H9 (cell line): ENCODE results near the gene HNF1A. TPM values are rescaled to one million over a fixed set of nuclear protein-coding genes. Genes with fewer than 3 reads are reported as not detected.

Experiments
- DNase-seq: peaks from one replicate; pipeline ENCODE4 v3.0.0-alpha.2; 2017
- H2AFZ ChIP-seq: one replicate; pipeline ENCODE4 v1.6.1; 2013; ENCODE audit warnings: mild to moderate bottlenecking, low read length, control low read depth, moderate library complexity
- H2AK5ac ChIP-seq: 2 replicates; pipeline ENCODE4 v1.6.1; 2013; ENCODE audit warnings: low read length, control low read depth, mixed read lengths; ENCODE audit not compliant: insufficient read length
- H2BK120ac ChIP-seq: one replicate; pipeline ENCODE4 v1.6.1; 2013; ENCODE audit warnings: low read depth, mild to moderate bottlenecking, low read length, control low read depth, inconsistent platforms; ENCODE audit not compliant: poor library complexity, severe bottlenecking
- H2BK12ac ChIP-seq: 2 replicates; pipeline ENCODE4 v1.6.1; 2013; ENCODE audit warnings: low read length, control low read depth, mixed read lengths, low read depth; ENCODE audit not compliant: insufficient read length
- H2BK15ac ChIP-seq: 2 replicates; pipeline ENCODE4 v1.6.1; 2013; ENCODE audit warnings: low read depth, low read length, control low read depth
- H2BK20ac ChIP-seq: one replicate; pipeline ENCODE4 v1.6.1; 2013; ENCODE audit warnings: low read depth, mild to moderate bottlenecking, low read length, control low read depth, inconsistent platforms; ENCODE audit not compliant: poor library complexity, severe bottlenecking
- H2BK5ac ChIP-seq: 2 replicates; pipeline ENCODE4 v1.6.1; 2013; ENCODE audit warnings: low read length, control low read depth, mixed read lengths; ENCODE audit not compliant: insufficient read length
- H3K14ac ChIP-seq: 2 replicates; pipeline ENCODE4 v1.6.1; 2013; ENCODE audit warnings: low read length, control low read depth; ENCODE audit not compliant: insufficient read depth
- H3K18ac ChIP-seq: 2 replicates; pipeline ENCODE4 v1.6.1; 2013; ENCODE audit warnings: low read depth, mild to moderate bottlenecking, mixed read lengths, low read length, control low read depth; ENCODE audit not compliant: insufficient read length
- H3K23ac ChIP-seq: 2 replicates; pipeline ENCODE4 v1.6.1; 2013; ENCODE audit warnings: low read length, control low read depth, mixed read lengths, low read depth; ENCODE audit not compliant: insufficient read length
- H3K23me2 ChIP-seq: 2 replicates; pipeline ENCODE4 v1.6.1; 2013; ENCODE audit warnings: low read depth, mild to moderate bottlenecking, mixed read lengths, low read length, control low read depth; ENCODE audit not compliant: insufficient read length, poor library complexity, severe bottlenecking
- H3K27ac ChIP-seq: 2 replicates; pipeline ENCODE4 v1.5.1; 2013; ENCODE audit warnings: low read length, control low read depth, mixed read lengths, low read depth; ENCODE audit not compliant: insufficient read length
- H3K27me3 ChIP-seq: 2 replicates; pipeline ENCODE4 v1.6.1; 2013; ENCODE audit warnings: low read length, control low read depth, inconsistent platforms; ENCODE audit not compliant: insufficient read depth
- H3K4ac ChIP-seq: 2 replicates; pipeline ENCODE4 v1.6.1; 2013; ENCODE audit warnings: low read depth, mild to moderate bottlenecking, control low read depth, inconsistent platforms, low read length, moderate library complexity
- H3K4me1 ChIP-seq: 2 replicates; pipeline ENCODE4 v1.6.1; 2013; ENCODE audit warnings: low read length, control low read depth, inconsistent platforms; ENCODE audit not compliant: insufficient read depth
- H3K4me2 ChIP-seq: 2 replicates; pipeline ENCODE4 v1.6.1; 2013; ENCODE audit warnings: low read length, control low read depth, mixed read lengths; ENCODE audit not compliant: insufficient read length, insufficient read depth
- H3K56ac ChIP-seq: 2 replicates; pipeline ENCODE4 v1.6.1; 2013; ENCODE audit warnings: low read depth, mild to moderate bottlenecking, mixed read lengths, low read length, control low read depth; ENCODE audit not compliant: insufficient read length
- H3K79me1 ChIP-seq: 2 replicates; pipeline ENCODE4 v1.6.1; 2013; ENCODE audit warnings: low read depth, mild to moderate bottlenecking, moderate library complexity, low read length, control low read depth, inconsistent platforms; ENCODE audit not compliant: insufficient read depth, poor library complexity, severe bottlenecking
- H3K79me2 ChIP-seq: 2 replicates; pipeline ENCODE4 v1.6.1; 2013; ENCODE audit warnings: low read length, control low read depth, inconsistent platforms; ENCODE audit not compliant: insufficient read depth
- H3K9ac ChIP-seq: 2 replicates; pipeline ENCODE4 v1.6.1; 2013; ENCODE audit warnings: low read length, control low read depth, mixed read lengths; ENCODE audit not compliant: insufficient read length; ENCODE audit errors: extremely low read depth
- H3K9me3 ChIP-seq: one replicate; pipeline ENCODE4 v1.6.1; 2013; ENCODE audit warnings: low read depth, low read length, inconsistent platforms; ENCODE audit not compliant: control insufficient read depth
- H3T11ph ChIP-seq: one replicate; pipeline ENCODE4 v1.6.1; 2013; ENCODE audit warnings: mild to moderate bottlenecking, low read length, control low read depth, inconsistent platforms
- H4K20me1 ChIP-seq: one replicate; pipeline ENCODE4 v1.6.1; 2013; ENCODE audit not compliant: control insufficient read depth, insufficient read length, insufficient read depth
- H4K5ac ChIP-seq: 2 replicates; pipeline ENCODE4 v1.6.1; 2013; ENCODE audit warnings: low read depth, mild to moderate bottlenecking, mixed read lengths, low read length, control low read depth; ENCODE audit not compliant: insufficient read length
- H4K8ac ChIP-seq: replicated peaks from 2 replicates; pipeline ENCODE4 v1.6.1; 2013; ENCODE audit warnings: low read length, control low read depth, mixed read lengths, low read depth; ENCODE audit not compliant: insufficient read length
- H4K91ac ChIP-seq: 2 replicates; pipeline ENCODE4 v1.6.1; 2013; ENCODE audit warnings: low read depth, mild to moderate bottlenecking, moderate library complexity, mixed read lengths, low read length, control low read depth; ENCODE audit not compliant: insufficient read length
- H3K27ac Mint-ChIP-seq, 3 experiments: 2 replicates in 2 of 3; 3 replicates in 1 of 3; pipeline ENCODE4 v1.8.0; 2020 to 2021; ENCODE audit warnings: mixed read lengths in 3 of 3, mild to moderate bottlenecking in 1 of 3, moderate library complexity in 1 of 3
- H3K27me3 Mint-ChIP-seq: 2 replicates; pipeline ENCODE4 v1.8.0; 2021; ENCODE audit warnings: low read depth, mild to moderate bottlenecking, moderate library complexity, mixed read lengths
- H3K36me3 Mint-ChIP-seq, 3 experiments: 2 replicates in 2 of 3; 3 replicates in 1 of 3; pipeline ENCODE4 v1.8.0; 2020 to 2021; ENCODE audit warnings: low read depth in 3 of 3, mixed read lengths in 3 of 3; ENCODE audit not compliant: insufficient read depth in 1 of 3
- H3K4me1 Mint-ChIP-seq, 2 experiments: 2 replicates each; pipeline ENCODE4 v1.8.0; 2020; ENCODE audit warnings: mixed read lengths in 2 of 2
- H3K4me3 Mint-ChIP-seq, 2 experiments: 2 replicates in 1 of 2; 3 replicates in 1 of 2; pipeline ENCODE4 v1.8.0; 2020 to 2021; ENCODE audit warnings: mild to moderate bottlenecking in 2 of 2, mixed read lengths in 2 of 2, moderate library complexity in 1 of 2
- H3K9me3 Mint-ChIP-seq, 2 experiments: 2 replicates in 1 of 2; 3 replicates in 1 of 2; pipeline ENCODE4 v1.8.0; 2020; ENCODE audit warnings: mild to moderate bottlenecking in 2 of 2, mixed read lengths in 2 of 2, moderate library complexity in 1 of 2
- CTCF ChIP-seq: fragments of 200-600 bp; sonication (generic); conservative IDR thresholded peaks from 3 replicates; pipeline ENCODE4 v1.8.0; 2021; ENCODE audit warnings: antibody characterized with exemption, mild to moderate bottlenecking
- WGBS: extraction: QIAGEN DNeasy Blood & Tissue Kit; methylation state at CpG from one replicate; pipeline ENCODE4 v1.1.7; 2013; ENCODE audit warnings: missing lambda C conversion rate, low lambda C conversion rate, mixed read lengths; ENCODE audit not compliant: insufficient read length; ENCODE audit errors: extremely low coverage; 5-methylcytosine and 5-hydroxymethylcytosine counted together
- total RNA-seq: library from RNA; stranded (reverse); gene quantifications from 2 replicates; pipeline ENCODE4 v1.2.1, GENCODE V29; 2021

The HNF1A gene
- total RNA-seq, 1 experiment from 2014 or later = not detected

- no peak overlapping the region for H4K8ac ChIP-seq
- no peak overlapping the region for H2BK20ac ChIP-seq
- H4K5ac ChIP-seq = no peak overlapping the region
- WGBS = no CpG with 5 or more reads among the region's 2 CpGs
- no peak overlapping the region for H3K4me2 ChIP-seq
- H3K4me3 Mint-ChIP-seq = no peak overlapping the region
- H3K27me3 Mint-ChIP-seq = peaks cover 4% of the 10 kb centered on the region
- H3K27ac ChIP-seq = no peak overlapping the region
- H2AFZ ChIP-seq = no peak overlapping the region
- H3K14ac ChIP-seq = no peak overlapping the region
- no peak overlapping the region for H3K4ac ChIP-seq
- H2BK15ac ChIP-seq = no peak overlapping the region
- no peaks in the 10 kb centered on the region for H3K4me1 ChIP-seq
- no peaks in the 10 kb centered on the region for H3K9me3 Mint-ChIP-seq
- H3K23me2 ChIP-seq = no peaks in the 10 kb centered on the region
- no peak overlapping the region for H3T11ph ChIP-seq
- no peaks in the 10 kb centered on the region for H3K79me1 ChIP-seq
- no peak overlapping the region for H2BK12ac ChIP-seq
- H3K4me1 Mint-ChIP-seq = peaks cover 4 to 5% of the 10 kb centered on the region in 2 experiments; a peak in 2 of 4 replicates
- no peak overlapping the region for H3K9ac ChIP-seq
- H2BK5ac ChIP-seq = no peak overlapping the region
- H3K36me3 Mint-ChIP-seq = no peaks in the 10 kb centered on the region
- no peaks in the 10 kb centered on the region for H3K9me3 ChIP-seq
- no peak overlapping the region for H3K23ac ChIP-seq
- H2BK120ac ChIP-seq = no peak overlapping the region
- no peaks in the 10 kb centered on the region for H4K20me1 ChIP-seq
- H2AK5ac ChIP-seq = no peak overlapping the region
- H3K18ac ChIP-seq = no peak overlapping the region
- H3K27ac Mint-ChIP-seq = no peak overlapping the region
- H3K56ac ChIP-seq = no peak overlapping the region
- no peak for DNase-seq
- no peak for TF ChIP-seq CTCF
- H3K79me2 ChIP-seq = no peaks in the 10 kb centered on the region
- no peaks in the 10 kb centered on the region for H3K27me3 ChIP-seq
- no peak overlapping the region for H4K91ac ChIP-seq
These were observed 72.4 kb downstream of the HNF1A start for GRCh38 chr12:121050725-121051124.

Other genes starting within 250 kb of the HNF1A start
- 46.3 and 47.2 TPM in 2 replicates for gene SPPL3, start 74.2 kb upstream of the HNF1A start, total RNA-seq
- 24.8 and 25.7 TPM in 2 replicates for gene C12orf43, start 37.9 kb downstream of the HNF1A start, total RNA-seq
- gene OASL, start 60.7 kb downstream of the HNF1A start, total RNA-seq = not detected in 2 replicates
- 0.09 TPM in 1 of 2 replicates, not detected in the other for gene P2RX7, start 154.3 kb downstream of the HNF1A start, total RNA-seq
- gene P2RX4, start 231.6 kb downstream of the HNF1A start, total RNA-seq = 7.9 and 8.1 TPM in 2 replicates